Naive thymus-derived CD4-positive, alpha-beta T cell (primary cell): ENCODE measurements around the gene FES. TPM values are rescaled to one million over a fixed set of nuclear protein-coding genes. Genes with fewer than 3 reads are reported as not detected.

Experiments used
- ATAC-seq: fragments of 150-1000 bp; cut with Tn5 transposase; 2 replicates; pipeline ENCODE4 v1.10.0; 2021; ENCODE audit warnings: mild to moderate bottlenecking, moderate library complexity
- CTCF ChIA-PET: fragments of 350-600 bp; sonication (Branson Sonifier 250); formaldehyde crosslinking; loops from one replicate; lab custom pipeline; 2021; ENCODE audit warnings: antibody characterized with exemption; lab: Charles Lee
- POLR2A ChIA-PET: fragments of 350-600 bp; sonication (Branson Sonifier 250); formaldehyde crosslinking; loops from one replicate; lab custom pipeline; 2021; ENCODE audit warnings: antibody characterized with exemption, inconsistent platforms; lab: Charles Lee
- DNase-seq, 9 donors: peaks; one replicate each; pipeline versions ENCODE4 v3.0.0 to v3.0.0-alpha.2; 2020 to 2022; ENCODE audit warnings: mixed read lengths in 1 of 9
- H3K27ac ChIP-seq: one replicate; pipeline ENCODE4 v1.7.0; 2013; ENCODE audit warnings: mild to moderate bottlenecking, low read depth, low read length, moderate library complexity
- H3K27me3 ChIP-seq, 2 donors: one replicate each; pipeline ENCODE4 v1.7.0; 2013; ENCODE audit warnings: low read length in 2 of 2, mild to moderate bottlenecking in 2 of 2, moderate library complexity in 2 of 2; ENCODE audit not compliant: control insufficient read depth in 2 of 2, insufficient read depth in 2 of 2
- H3K36me3 ChIP-seq, 3 experiments: 1 replicate in 2 of 3; 2 replicates in 1 of 3; pipeline ENCODE4 v1.7.0; 2013; ENCODE audit warnings: low read length in 3 of 3, mild to moderate bottlenecking in 3 of 3, moderate library complexity in 1 of 3; ENCODE audit not compliant: insufficient read depth in 3 of 3, control insufficient read depth in 2 of 3
- H3K4me1 ChIP-seq, 2 donors: one replicate each; pipeline ENCODE4 v1.7.0; 2013; ENCODE audit warnings: low read length in 2 of 2, mild to moderate bottlenecking in 2 of 2, moderate library complexity in 1 of 2; ENCODE audit not compliant: control insufficient read depth in 2 of 2, insufficient read depth in 2 of 2
- H3K4me3 ChIP-seq: 2 replicates; pipeline ENCODE4 v1.7.0; 2013; ENCODE audit warnings: mild to moderate bottlenecking, low read length
- H3K9me3 ChIP-seq, 3 experiments: 1 replicate in 2 of 3; 2 replicates in 1 of 3; pipeline ENCODE4 v1.7.0; 2013; ENCODE audit warnings: low read length in 3 of 3; ENCODE audit not compliant: control insufficient read depth in 2 of 3
- H3K27ac Mint-ChIP-seq, 9 donors: one replicate each; pipeline ENCODE4 v1.8.0; 2020 to 2022; ENCODE audit warnings: mixed read lengths in 9 of 9, mild to moderate bottlenecking in 8 of 9, moderate library complexity in 5 of 9, inconsistent platforms in 2 of 9
- H3K27me3 Mint-ChIP-seq, 5 donors: one replicate each; pipeline ENCODE4 v1.8.0; 2021 to 2022; ENCODE audit warnings: mixed read lengths in 5 of 5, mild to moderate bottlenecking in 1 of 5
- H3K36me3 Mint-ChIP-seq, 5 donors: one replicate each; pipeline ENCODE4 v1.8.0; 2020 to 2022; ENCODE audit warnings: mixed read lengths in 5 of 5, mild to moderate bottlenecking in 3 of 5, inconsistent platforms in 1 of 5
- H3K4me1 Mint-ChIP-seq, 7 donors: one replicate each; pipeline ENCODE4 v1.8.0; 2020 to 2022; ENCODE audit warnings: mixed read lengths in 7 of 7, mild to moderate bottlenecking in 3 of 7, inconsistent platforms in 1 of 7
- H3K4me3 Mint-ChIP-seq, 10 donors: one replicate each; pipeline ENCODE4 v1.8.0; 2020 to 2022; ENCODE audit warnings: mild to moderate bottlenecking in 10 of 10, mixed read lengths in 10 of 10, moderate library complexity in 6 of 10, inconsistent platforms in 2 of 10
- H3K9me3 Mint-ChIP-seq, 11 donors: one replicate each; pipeline ENCODE4 v1.8.0; 2020 to 2022; ENCODE audit warnings: mixed read lengths in 11 of 11, mild to moderate bottlenecking in 4 of 11, inconsistent platforms in 1 of 11, moderate library complexity in 1 of 11
- intact Hi-C, 2 donors: fragments of 100-400 bp; cut with micrococcal nuclease; formaldehyde crosslinking; loops; one replicate each; pipeline ENCODE4 v1.15.1; 2023
- polyA plus RNA-seq, 2 donors: library from polyadenylated mRNA; unstranded; fragments of 300-500 nt; fragmentation: Illumina TruSeq; gene quantifications; one replicate each; pipeline ENCODE4 v1.2.3, GENCODE V29; 2021
- total RNA-seq, 6 experiments: library from RNA in 5 of 6; stranded (reverse) in 5 of 6; gene quantifications; 1 replicate in 5 of 6; 2 replicates in 1 of 6; pipeline ENCODE4 v1.2.3 and lab custom pipeline; 2021 to 2026

FES gene
- total and polyA plus RNA-seq, 7 experiments from 2014 or later, result 2.3 to 78.6 (median 9.1) TPM; not detected in 2

DNA sequence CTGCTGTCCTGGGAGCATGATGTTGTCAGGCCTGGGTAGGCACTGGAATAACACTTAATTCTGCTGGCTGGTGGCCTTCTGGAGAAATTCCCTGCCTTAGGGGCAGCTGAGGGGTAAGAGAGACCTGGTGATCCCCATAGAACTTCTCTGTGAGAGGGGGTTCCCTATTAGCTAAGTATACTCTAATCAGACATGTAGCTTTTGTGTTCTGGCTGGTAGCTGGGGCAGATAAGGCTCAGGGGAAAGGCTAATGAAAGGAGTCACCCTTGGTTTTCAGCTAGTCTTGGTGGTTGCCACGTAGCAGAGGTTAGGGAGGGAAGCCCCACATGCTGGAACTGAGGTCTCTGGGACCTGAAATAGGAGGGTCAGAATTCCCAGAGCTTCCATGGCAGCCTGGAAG, 49.0 kb downstream of the FES start:
- no peaks in the 10 kb centered on the region for H3K27me3 Mint-ChIP-seq
- Histone ChIP-seq H3K4me1 (peaks cover 33 to 50% of the 10 kb centered on the region in 2 donors), H3K4me3 (no peak overlapping the region), H3K36me3 (no peaks in the 10 kb centered on the region), H3K9me3 (no peaks in the 10 kb centered on the region), H3K27ac (peak overlapping the region; percentile 76), H3K27me3 (no peaks in the 10 kb centered on the region)
- ChIA-PET CTCF (interaction anchor here (0.6 to 10.2 kb wide), 16 partner anchors 10 to 1039 kb away, joined by 3 to 150 read pairs (median 6); partner anchors contain the start of genes AP3S2, MAN2A2, RCCD1 and VPS33B), POLR2A (interaction anchor here (0.8 to 9.3 kb wide), 7 partner anchors 10 to 702 kb away, joined by 3 to 213 read pairs (median 5); partner anchors contain the start of genes MAN2A2 and RCCD1)
- DNase-seq (no peak), ATAC-seq (no peak)
- peak overlapping the region in 8 of 9 donors; percentile 48 to 98 (median 60) for H3K27ac Mint-ChIP-seq
- H3K9me3 Mint-ChIP-seq, result peaks cover 0 to 2% (median 0%) of the 10 kb centered on the region in 11 donors
- intact Hi-C loops, result loop anchor here in 1 of 2 donors (5.0 to 10.0 kb wide), 5 partner anchors 98 to 1598 kb away; partner anchors contain the start of genes IDH2, POLG and SLCO3A1
- H3K4me3 Mint-ChIP-seq, result peak overlapping the region in 9 of 10 donors; percentile 32 to 99 (median 40)
- peaks cover 0 to 11% (median 3%) of the 10 kb centered on the region in 5 donors for H3K36me3 Mint-ChIP-seq
- peaks cover 36 to 63% (median 52%) of the 10 kb centered on the region in 7 donors for H3K4me1 Mint-ChIP-seq

DNA sequence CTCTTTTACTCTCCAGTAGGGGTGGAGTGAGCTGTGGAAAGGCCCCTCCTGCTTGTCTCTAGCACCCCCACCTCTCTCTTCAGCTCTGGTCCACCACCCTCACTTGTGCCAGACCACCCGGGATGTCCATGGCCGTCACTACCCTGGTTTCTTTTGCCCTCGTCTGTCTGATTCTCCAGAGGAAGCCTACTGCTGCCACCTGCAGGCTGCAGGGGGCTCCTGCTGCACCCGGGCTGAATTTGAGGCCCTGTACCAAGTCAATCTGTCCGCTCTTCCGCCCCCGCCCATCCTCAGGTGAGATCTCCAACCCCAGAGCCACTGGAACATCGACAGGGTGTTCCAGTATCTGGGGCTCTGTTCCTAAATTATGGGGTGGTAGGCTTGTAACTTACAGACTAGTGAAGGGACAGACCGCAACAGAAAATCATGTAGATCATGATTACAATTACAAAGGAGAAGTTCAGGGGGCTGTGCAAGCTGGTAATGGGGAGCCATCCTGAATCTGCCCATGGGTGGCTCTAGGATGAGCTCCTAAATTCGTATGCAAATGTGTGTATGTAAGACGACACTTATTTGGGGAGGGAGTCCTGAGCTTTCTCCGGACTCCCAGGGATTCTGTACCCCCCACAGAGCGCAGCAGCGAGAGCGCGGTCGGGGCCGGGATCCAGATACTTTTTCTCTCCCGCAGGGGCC, 50.1 kb downstream of the FES start:
- ChIA-PET POLR2A (interaction anchor here (0.7 to 9.3 kb wide), 10 partner anchors 9 to 703 kb away, joined by 3 to 213 read pairs (median 4); partner anchors contain the start of genes BLM, MAN2A2 and RCCD1), CTCF (interaction anchor here (0.6 to 10.2 kb wide), 20 partner anchors 9 to 1194 kb away, joined by 3 to 150 read pairs (median 4); partner anchors contain the start of genes BLM, MAN2A2 and RCCD1)
- no peaks in the 10 kb centered on the region for H3K9me3 ChIP-seq
- peak; percentile 55 for ATAC-seq
- peaks cover 36 to 60% (median 48%) of the 10 kb centered on the region in 7 donors for H3K4me1 Mint-ChIP-seq
- peak overlapping the region; percentile 78 to 96 (median 90) for H3K4me3 Mint-ChIP-seq
- intact Hi-C loops, result loop anchor here (1.0 to 10.0 kb wide), 11 partner anchors 32 to 1600 kb away; partner anchors contain the start of genes IDH2 (in 1 of the 2), IQGAP1 (in 1 of the 2), NGRN (in 1 of the 2) and POLG (in 1 of the 2)
- H3K4me3 ChIP-seq, result peak overlapping the region; percentile 86
- H3K27ac ChIP-seq, result peak overlapping the region; percentile 76
- H3K27me3 Mint-ChIP-seq, result no peaks in the 10 kb centered on the region
- H3K27ac Mint-ChIP-seq, result peak overlapping the region; percentile 88 to 98 (median 94)
- peaks cover 0 to 2% (median 0%) of the 10 kb centered on the region in 11 donors for H3K9me3 Mint-ChIP-seq
- H3K27me3 ChIP-seq, result no peaks in the 10 kb centered on the region
- DNase-seq, result peak; percentile 68 to 84 (median 82)
- H3K36me3 Mint-ChIP-seq, result peaks cover 0 to 12% (median 3%) of the 10 kb centered on the region in 5 donors
- H3K4me1 ChIP-seq, result peaks cover 33 to 46% of the 10 kb centered on the region in 2 donors
- H3K36me3 ChIP-seq, result peaks cover 0 to 5% (median 3%) of the 10 kb centered on the region in 3 experiments

DNA sequence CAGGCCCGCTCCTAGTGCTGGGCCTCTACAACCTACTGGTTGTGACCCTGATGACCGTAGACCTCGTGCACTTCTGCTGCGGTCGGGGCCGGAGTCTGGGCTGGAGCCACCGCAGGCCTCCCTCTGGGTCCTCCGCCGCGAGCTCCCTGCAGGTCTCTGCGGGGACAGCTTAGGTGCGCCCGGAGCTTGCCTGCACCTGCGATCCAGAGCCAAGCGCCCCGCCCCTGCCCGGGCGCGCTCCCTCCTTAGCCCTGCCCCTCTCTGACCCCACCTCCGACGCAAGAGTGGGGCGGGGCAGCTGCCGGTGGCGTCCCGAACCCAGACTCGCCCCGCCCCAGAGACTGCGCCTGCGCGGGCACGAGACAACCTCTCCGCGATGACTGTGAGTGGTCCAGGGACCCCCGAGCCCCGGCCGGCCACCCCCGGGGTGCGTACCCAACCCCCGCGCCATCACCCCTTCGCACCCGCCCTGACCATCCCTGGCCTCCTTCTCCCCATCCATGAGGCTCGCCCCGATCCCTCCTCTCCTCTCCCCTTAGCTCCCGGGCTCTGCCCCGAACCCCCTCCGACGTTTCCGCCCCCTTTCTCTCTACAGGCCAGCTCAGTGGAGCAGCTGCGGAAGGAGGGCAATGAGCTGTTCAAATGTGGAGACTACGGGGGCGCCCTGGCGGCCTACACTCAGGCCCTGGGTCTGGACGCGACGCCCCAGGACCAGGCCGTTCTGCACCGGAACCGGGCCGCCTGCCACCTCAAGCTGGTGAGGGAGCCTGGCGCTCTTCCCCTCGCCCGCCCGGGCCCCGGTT, 50.8 kb downstream of the FES start, which contains the start of gene UNC45A:
TSS of gene UNC45A (plus strand) at position 337 of the 803 bp plus-strand sequence. CDS start at position 377, 40 bp downstream.
- peak within 1 kb of the TSS; percentile 88 to 98 (median 94) for H3K27ac Mint-ChIP-seq
- H3K9me3 Mint-ChIP-seq, result peaks cover 0 to 2% (median 0%) of the 10 kb centered on the region in 11 donors
- ATAC-seq (peak; percentile 87), DNase-seq (peak; percentile 93 to 98 (median 97))
- no peaks in the 10 kb centered on the region for H3K27me3 Mint-ChIP-seq
- Histone ChIP-seq H3K27ac (peak within 1 kb of the TSS; percentile 76), H3K4me3 (peak within 1 kb of the TSS; percentile 86), H3K27me3 (no peaks in the 10 kb centered on the region), H3K36me3 (peaks cover 6 to 13% (median 11%) of the 10 kb centered on the region in 3 experiments), H3K9me3 (no peaks in the 10 kb centered on the region), H3K4me1 (peaks cover 33 to 45% of the 10 kb centered on the region in 2 donors)
- H3K36me3 Mint-ChIP-seq, result peaks cover 0 to 15% (median 3%) of the 10 kb centered on the region in 5 donors
- peaks cover 36 to 53% (median 42%) of the 10 kb centered on the region in 7 donors for H3K4me1 Mint-ChIP-seq
- H3K4me3 Mint-ChIP-seq, result peak within 1 kb of the TSS; percentile 78 to 96 (median 90)
- ChIA-PET POLR2A (interaction anchor here (0.7 to 9.3 kb wide), 12 partner anchors 10 to 833 kb away, joined by 3 to 213 read pairs (median 4); partner anchors contain the start of genes BLM, IDH2, MAN2A2 and RCCD1), CTCF (interaction anchor here (0.7 to 10.2 kb wide), 16 partner anchors 9 to 1195 kb away, joined by 3 to 150 read pairs (median 4); partner anchors contain the start of genes BLM, MAN2A2 and RCCD1)
- intact Hi-C loops, result loop anchor here (1.0 to 10.0 kb wide), 16 partner anchors 19 to 1600 kb away; partner anchors contain the start of genes BLM (in 2 of the 2), IQGAP1 (in 2 of the 2), PRC1 (in 2 of the 2) and RCCD1 (in 2 of the 2)

DNA sequence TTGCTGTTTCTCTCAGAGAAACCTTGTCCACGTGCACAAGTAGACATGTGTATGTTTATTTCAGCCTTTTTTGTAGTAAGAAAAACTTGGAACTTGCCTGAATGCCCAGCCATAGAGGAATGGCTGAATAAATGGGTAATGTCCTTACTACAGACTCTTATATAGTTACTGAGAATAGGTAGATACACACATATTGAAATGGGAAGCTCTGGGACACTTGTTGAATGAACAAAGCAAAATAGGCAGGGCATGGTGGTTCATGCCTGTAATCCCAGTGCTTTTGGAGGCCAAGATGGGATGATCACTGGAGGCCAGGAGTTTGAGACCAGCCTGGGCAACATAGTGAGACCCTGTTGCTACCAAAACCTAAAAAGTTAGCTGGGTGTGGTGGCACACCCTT, 52.5 kb downstream of the FES start:
- Mint-ChIP-seq H3K27me3 (no peaks in the 10 kb centered on the region), H3K36me3 (peaks cover 0 to 26% (median 13%) of the 10 kb centered on the region in 5 donors), H3K9me3 (peaks cover 0 to 1% (median 0%) of the 10 kb centered on the region in 11 donors), H3K27ac (peak overlapping the region in 5 of 9 donors; percentile 2 to 88 (median 42)), H3K4me3 (peak overlapping the region; percentile 78 to 96 (median 90)), H3K4me1 (peaks cover 23 to 39% (median 28%) of the 10 kb centered on the region in 7 donors)
- H3K4me3 ChIP-seq, result no peak overlapping the region
- H3K36me3 ChIP-seq, result peaks cover 13 to 30% (median 20%) of the 10 kb centered on the region in 3 experiments
- H3K27me3 ChIP-seq, result no peaks in the 10 kb centered on the region
- no peak for ATAC-seq
- H3K27ac ChIP-seq, result no peak overlapping the region
- intact Hi-C loops, result loop anchor here in 1 of 2 donors (10.0 kb wide), 4 partner anchors 102 to 1602 kb away; partner anchors contain the start of genes POLG and SLCO3A1
- H3K4me1 ChIP-seq, result peaks cover 20 to 32% of the 10 kb centered on the region in 2 donors
- POLR2A ChIA-PET, result interaction anchor here (8.3 to 9.3 kb wide), 2 partner anchors 19 to 34 kb away, joined by 119 to 213 read pairs; partner anchors contain the start of genes MAN2A2 and RCCD1
- CTCF ChIA-PET, result interaction anchor here (0.7 to 10.2 kb wide), 2 partner anchors 34 to 214 kb away, joined by 5 to 150 read pairs; partner anchors contain the start of gene MAN2A2
- no peak for DNase-seq
- H3K9me3 ChIP-seq, result no peaks in the 10 kb centered on the region

DNA sequence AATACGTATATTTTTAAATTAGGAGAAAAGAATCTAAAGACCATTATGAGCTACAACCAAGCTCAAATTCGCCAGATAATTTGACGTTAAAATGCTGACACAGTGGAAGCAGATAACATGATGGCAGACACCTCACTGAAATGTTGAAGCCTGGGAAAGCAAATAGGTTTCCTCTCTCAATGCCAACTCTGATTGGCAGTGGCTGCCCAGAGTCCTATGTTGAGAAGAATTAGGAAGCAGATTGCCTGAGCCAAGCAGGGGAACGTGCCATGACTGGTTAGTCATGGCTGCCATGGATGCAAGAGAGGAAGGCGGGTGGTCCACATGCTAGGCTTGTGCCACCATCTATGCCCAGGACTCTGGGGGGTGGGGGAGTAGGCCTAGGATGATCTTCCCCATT, 54.0 kb downstream of the FES start:
- ChIA-PET CTCF (interaction anchor here (0.9 to 10.2 kb wide), 3 partner anchors 19 to 386 kb away, joined by 3 to 150 read pairs (median 4); partner anchors contain the start of gene MAN2A2), POLR2A (interaction anchor here (1.0 to 1.2 kb wide), 2 partner anchors 16 to 17 kb away, joined by 3 read pairs; partner anchors contain the start of gene RCCD1)
- H3K36me3 Mint-ChIP-seq, result peaks cover 0 to 38% (median 13%) of the 10 kb centered on the region in 5 donors

More for the DNA sequence above, 54.0 kb downstream of the FES start:
- H3K4me1 ChIP-seq, result peaks cover 20 to 24% of the 10 kb centered on the region in 2 donors
- H3K9me3 Mint-ChIP-seq, result no peaks in the 10 kb centered on the region
- peaks cover 18 to 29% (median 22%) of the 10 kb centered on the region in 7 donors for H3K4me1 Mint-ChIP-seq
- intact Hi-C loops, result loop anchor here in 1 of 2 donors (10.0 kb wide), 4 partner anchors 103 to 1603 kb away; partner anchors contain the start of genes POLG and SLCO3A1
- no peak overlapping the region for H3K4me3 ChIP-seq
- H3K36me3 ChIP-seq, result peaks cover 20 to 44% (median 34%) of the 10 kb centered on the region in 3 experiments
- H3K9me3 ChIP-seq, result no peaks in the 10 kb centered on the region
- no peak overlapping the region for H3K27ac Mint-ChIP-seq
- H3K4me3 Mint-ChIP-seq, result no peak overlapping the region
- H3K27me3 ChIP-seq, result no peaks in the 10 kb centered on the region
- no peak overlapping the region for H3K27ac ChIP-seq
- no peaks in the 10 kb centered on the region for H3K27me3 Mint-ChIP-seq
- ATAC-seq, result no peak
- DNase-seq, result no peak
